RCC 7860 (cell line): ENCODE results near the gene LSM14B.

Experiments used
- DNase-seq: peaks from one replicate; pipeline ENCODE4 v3.0.0-alpha.2; 2015; ENCODE audit warnings: low spot score
- FAIRE-seq: peaks from 2 replicates; lab custom pipeline; 2012; peaks lifted over from hg19 to GRCh38; lab: Jason Lieb, UNC

Gene LSM14B

GRCh38 chr20:62181808-62182207 lies 59.5 kb downstream of the LSM14B start:
- no peak for FAIRE-seq

DNA sequence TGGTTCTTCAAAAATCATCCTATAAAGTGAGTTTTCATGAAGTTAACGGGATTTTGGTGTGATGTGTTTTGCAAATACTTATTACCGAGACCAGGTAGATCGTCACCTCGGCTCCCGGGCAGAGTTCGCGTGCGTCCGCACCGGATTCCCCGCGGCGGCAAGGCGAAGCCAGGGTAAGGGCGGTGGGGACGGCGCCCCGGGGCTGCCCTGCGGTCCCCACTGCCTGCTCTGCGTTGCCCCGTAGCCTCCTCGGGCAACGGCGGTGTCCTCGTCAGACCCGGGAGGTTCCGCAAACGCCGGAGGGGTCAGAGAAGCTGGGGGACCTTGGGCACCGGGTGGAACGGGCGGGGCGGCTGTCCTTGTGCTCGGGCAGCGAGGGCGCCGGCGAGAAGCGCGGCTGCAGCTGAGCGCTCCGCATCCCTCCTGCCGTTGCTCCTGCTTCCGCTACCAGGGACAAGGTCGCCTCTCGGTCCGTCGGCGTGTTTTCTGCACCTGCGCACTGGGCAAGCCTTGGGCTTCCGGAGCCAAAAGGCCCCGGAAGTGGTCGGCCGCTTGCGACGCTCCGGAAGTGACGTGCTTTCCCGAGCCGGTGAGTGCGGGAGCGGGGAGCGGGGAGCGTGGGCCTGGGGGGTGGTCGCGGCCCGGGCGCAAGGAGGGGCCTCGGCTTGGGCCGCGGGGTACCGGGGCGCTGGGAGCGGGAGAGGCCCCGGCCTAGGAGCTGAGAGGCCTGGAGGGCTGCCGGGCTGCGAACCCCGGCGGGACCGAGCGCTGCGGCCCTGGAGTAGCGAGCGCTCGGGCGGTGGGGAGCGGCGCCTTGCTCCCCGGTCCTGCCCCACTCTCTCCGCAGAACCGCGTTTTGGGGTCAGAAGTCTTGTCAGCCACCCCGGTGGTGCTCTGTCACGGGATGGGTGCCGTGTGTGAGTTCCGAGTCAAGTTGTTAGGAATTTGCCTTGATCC lies 60.5 kb downstream of the LSM14B start, which contains the start of gene MTG2:
TSS of gene MTG2 (plus strand) at position 560 of the 957 bp plus-strand sequence. CDS start 10,393 bp downstream, outside the sequence.
- FAIRE-seq (peak; percentile 20), DNase-seq (peak; percentile 94)

More at GRCh38 chr20:62181808-62182207, 59.5 kb downstream of the LSM14B start:
- no peak for DNase-seq

GRCh38 chr20:62183426-62184142 lies 61.3 kb downstream of the LSM14B start:
- FAIRE-seq = no peak
- no peak for DNase-seq
